Measurements from ENCODE around the gene ZBTB1.

DNA sequence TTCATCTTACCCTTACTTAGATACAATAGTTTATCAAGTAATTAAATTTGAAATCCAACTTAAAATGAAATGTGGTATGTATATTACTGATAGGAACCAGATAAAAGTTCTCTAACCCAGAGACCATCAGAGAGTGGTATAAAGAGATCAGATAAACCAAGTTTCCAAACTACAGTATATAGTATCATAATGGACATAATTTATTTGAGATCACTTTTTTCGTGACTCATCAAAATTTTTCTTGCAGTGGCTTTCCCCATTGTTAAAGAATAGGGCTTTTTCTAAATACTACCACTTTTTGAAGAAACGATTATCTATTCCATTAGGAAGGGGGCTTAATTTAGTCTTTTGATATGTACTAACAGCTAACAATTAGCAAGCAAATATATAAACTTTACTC is 20.8 kb downstream of the ZBTB1 start:
- TF ChIP-seq, protein P1, sequence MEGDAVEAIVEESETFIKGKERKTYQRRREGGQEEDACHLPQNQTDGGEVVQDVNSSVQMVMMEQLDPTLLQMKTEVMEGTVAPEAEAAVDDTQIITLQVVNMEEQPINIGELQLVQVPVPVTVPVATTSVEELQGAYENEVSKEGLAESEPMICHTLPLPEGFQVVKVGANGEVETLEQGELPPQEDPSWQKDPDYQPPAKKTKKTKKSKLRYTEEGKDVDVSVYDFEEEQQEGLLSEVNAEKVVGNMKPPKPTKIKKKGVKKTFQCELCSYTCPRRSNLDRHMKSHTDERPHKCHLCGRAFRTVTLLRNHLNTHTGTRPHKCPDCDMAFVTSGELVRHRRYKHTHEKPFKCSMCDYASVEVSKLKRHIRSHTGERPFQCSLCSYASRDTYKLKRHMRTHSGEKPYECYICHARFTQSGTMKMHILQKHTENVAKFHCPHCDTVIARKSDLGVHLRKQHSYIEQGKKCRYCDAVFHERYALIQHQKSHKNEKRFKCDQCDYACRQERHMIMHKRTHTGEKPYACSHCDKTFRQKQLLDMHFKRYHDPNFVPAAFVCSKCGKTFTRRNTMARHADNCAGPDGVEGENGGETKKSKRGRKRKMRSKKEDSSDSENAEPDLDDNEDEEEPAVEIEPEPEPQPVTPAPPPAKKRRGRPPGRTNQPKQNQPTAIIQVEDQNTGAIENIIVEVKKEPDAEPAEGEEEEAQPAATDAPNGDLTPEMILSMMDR (IDR thresholded peaks at IDR 0.05; ENCODE audit: low read depth, low read length, missing input control), result no peak
- TF ChIP-seq JUND (IDR thresholded peaks at IDR 0.05) (no peak), TAF1 (conservative IDR thresholded peaks at IDR 0.05) (no peak)

All from liver (tissue), 3 donors.